Mucosa of rectum (tissue), 2 donors: Measurements from ENCODE around the gene ARRDC2.

Experiments used
- H3K27ac ChIP-seq, 2 donors: one replicate each; pipeline ENCODE4 v1.7.0; 2013; ENCODE audit warnings: inconsistent platforms in 2 of 2, low read depth in 2 of 2, low read length in 2 of 2
- H3K27me3 ChIP-seq, 2 donors: one replicate each; pipeline ENCODE4 v1.7.0; 2013; ENCODE audit warnings: low read length in 2 of 2; ENCODE audit not compliant: control insufficient read depth in 2 of 2, insufficient read depth in 2 of 2
- H3K36me3 ChIP-seq, 2 donors: one replicate each; pipeline ENCODE4 v1.7.0; 2013; ENCODE audit warnings: low read length in 2 of 2; ENCODE audit not compliant: control insufficient read depth in 2 of 2, insufficient read depth in 2 of 2
- H3K4me1 ChIP-seq, 2 donors: one replicate each; pipeline ENCODE4 v1.7.0; 2013; ENCODE audit warnings: low read length in 2 of 2, mild to moderate bottlenecking in 1 of 2; ENCODE audit not compliant: control insufficient read depth in 2 of 2, insufficient read depth in 2 of 2
- H3K4me3 ChIP-seq, 2 donors: one replicate each; pipeline ENCODE4 v1.7.0; 2013; ENCODE audit warnings: low read length in 2 of 2
- H3K9ac ChIP-seq, 2 donors: one replicate each; pipeline ENCODE4 v1.7.0; 2013; ENCODE audit warnings: low read length in 2 of 2, low read depth in 1 of 2, mild to moderate bottlenecking in 1 of 2
- H3K9me3 ChIP-seq, 2 donors: one replicate each; pipeline ENCODE4 v1.7.0; 2013; ENCODE audit warnings: low read length in 2 of 2; ENCODE audit not compliant: control insufficient read depth in 2 of 2
- donor health status: healthy.
- donor health status: Normal muscosa, but diverticular disease.

The ARRDC2 gene

DNA sequence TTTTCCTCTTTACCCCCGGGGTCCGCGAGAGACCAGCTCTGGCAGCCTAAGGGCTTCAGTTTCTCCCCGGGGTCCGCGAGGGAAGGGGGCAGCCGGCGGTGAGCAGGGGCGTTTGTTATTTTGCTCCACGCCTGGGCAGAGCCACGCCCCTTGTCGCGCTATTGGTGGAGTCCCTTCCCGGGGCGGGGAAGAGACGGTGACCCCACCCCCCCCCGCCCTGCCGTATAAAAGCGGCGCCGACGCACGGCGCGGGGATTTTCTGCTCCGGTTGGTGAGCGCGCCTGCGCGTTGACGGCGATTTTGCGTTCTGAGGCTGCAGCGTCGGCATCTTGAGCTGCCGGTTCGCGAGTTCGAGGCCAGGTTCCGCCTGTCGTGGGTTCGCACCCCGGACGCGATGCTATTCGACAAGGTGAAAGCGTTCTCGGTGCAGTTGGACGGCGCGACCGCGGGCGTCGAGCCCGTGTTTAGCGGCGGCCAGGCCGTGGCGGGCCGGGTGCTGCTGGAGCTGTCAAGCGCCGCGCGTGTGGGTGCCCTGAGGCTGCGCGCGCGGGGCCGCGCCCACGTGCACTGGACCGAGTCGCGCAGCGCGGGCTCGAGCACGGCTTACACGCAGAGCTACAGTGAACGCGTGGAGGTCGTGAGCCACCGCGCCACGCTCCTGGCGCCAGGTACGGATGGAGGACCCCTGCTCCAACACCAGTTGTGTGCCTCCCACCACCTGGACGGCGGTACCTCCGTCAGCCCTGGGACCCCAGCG, at the start of gene ARRDC2:
Gene ARRDC2 (plus strand): TSS at position 254 of the 757 bp plus-strand sequence. CDS start 141 bp downstream, at position 395.
- Histone ChIP-seq H3K4me3 (peak within 1 kb of the TSS; percentile 66 to 70), H3K36me3 (peaks cover 28 to 30% of the 10 kb centered on the region in 2 donors), H3K4me1 (peaks cover 15 to 18% of the 10 kb centered on the region in 2 donors), H3K27ac (peak within 1 kb of the TSS; percentile 74 to 79), H3K27me3 (no peaks in the 10 kb centered on the region), H3K9ac (peak within 1 kb of the TSS; percentile 61 to 65), H3K9me3 (no peaks in the 10 kb centered on the region)

DNA sequence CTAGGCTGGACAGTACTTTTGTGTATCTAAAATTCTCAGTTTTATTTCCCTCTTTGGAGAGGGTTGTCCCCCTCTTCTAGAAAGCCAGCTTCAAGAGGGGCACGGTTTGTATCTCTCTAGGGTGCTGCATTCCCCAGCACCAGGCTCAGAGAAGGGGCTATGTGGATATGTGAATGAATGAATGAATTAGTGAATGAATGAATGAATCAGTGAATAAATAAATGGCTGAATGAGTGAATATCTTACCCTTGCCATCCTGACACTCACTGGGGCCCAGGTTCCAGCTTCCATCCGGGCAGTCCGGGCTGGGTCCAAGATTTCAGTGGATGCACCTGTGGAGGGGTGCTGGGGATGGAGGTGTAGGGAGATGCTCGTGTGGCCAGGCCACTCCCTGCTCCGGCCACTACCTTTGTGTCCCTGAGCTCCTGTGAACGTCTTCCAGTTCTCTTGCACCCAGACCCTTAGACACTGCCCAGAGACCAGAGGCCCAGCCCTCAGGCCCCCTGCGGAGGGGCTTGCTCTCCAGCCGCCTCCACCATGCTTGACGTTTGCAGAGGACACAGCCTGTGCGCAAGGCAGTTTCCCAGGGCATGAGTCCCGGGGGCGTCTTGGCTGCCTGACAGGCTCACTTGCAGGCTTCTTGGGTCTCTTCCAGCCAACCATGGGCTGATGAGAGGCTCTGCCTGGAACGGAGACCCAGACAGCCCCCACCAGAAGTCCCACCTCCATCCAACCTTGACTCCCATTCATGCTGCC, 43.9 kb upstream of the ARRDC2 start:
- H3K4me1 ChIP-seq = no peaks in the 10 kb centered on the region
- H3K27ac ChIP-seq = no peak overlapping the region
- no peak overlapping the region for H3K9ac ChIP-seq
- H3K9me3 ChIP-seq = no peaks in the 10 kb centered on the region
- no peaks in the 10 kb centered on the region for H3K36me3 ChIP-seq
- H3K4me3 ChIP-seq = no peak overlapping the region
- peaks cover 18 to 19% of the 10 kb centered on the region in 2 donors for H3K27me3 ChIP-seq

DNA sequence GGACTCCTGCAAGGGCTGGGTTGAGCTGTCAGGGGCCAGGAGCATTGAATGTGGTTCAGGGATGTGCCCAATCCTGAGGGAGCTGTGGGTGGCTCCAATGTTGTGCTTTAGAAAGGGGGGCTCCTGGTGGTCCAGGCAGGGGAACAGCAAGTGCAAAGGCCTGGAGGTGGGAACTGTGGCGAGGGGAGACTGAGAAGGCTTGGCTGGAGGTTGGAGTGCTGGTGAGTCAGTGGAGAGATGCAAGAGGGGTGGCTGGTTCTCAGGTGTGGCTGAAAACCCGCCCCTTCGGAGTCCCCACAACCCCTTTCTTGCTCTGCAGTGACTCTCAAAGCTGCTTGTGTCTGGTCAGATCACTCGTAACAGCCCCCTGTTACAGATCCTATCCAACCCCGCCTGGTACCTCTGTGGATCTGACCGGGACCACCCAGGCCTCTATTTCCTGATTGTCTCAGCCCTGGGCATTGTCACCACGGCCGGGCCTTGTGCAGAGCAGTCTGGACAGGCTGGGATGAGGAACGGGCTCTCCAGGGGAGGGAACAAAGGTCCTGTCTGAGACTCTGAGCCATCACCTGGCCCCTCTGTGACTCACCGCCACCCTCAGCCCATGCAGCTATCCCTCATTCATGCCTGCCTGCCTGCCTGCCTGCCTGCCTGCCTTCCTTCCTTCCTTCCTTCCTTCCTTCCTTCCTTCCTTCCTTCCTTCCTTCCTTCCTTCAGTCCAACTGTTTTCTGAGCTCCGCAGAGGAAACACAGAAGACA, 42.4 kb upstream of the ARRDC2 start:
- H3K9ac ChIP-seq = no peak overlapping the region
- no peaks in the 10 kb centered on the region for H3K36me3 ChIP-seq
- H3K4me1 ChIP-seq = no peaks in the 10 kb centered on the region
- no peak overlapping the region for H3K27ac ChIP-seq
- H3K27me3 ChIP-seq = peaks cover 18 to 19% of the 10 kb centered on the region in 2 donors
- H3K9me3 ChIP-seq = no peaks in the 10 kb centered on the region
- H3K4me3 ChIP-seq = no peak overlapping the region

DNA sequence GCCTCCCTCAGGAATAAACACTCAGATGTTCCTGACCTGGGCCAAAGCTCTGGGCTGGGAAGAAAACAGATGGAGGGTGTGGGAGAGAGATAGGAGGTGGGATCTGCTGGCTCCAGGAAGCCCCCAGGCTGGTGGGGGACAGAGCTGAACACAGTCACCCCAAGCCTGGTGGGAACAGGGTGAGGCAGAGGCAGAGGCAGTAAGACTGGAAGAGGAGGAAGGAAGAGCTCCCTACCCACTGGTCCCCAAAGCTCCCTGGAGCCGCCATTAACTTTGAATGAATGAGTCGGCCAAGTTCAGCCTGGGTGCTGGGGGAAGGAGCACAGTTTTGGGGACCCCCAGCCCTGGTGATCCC, 41.9 kb upstream of the ARRDC2 start:
- H3K36me3 ChIP-seq = no peaks in the 10 kb centered on the region
- no peak overlapping the region for H3K27ac ChIP-seq
- H3K4me1 ChIP-seq = no peaks in the 10 kb centered on the region
- H3K4me3 ChIP-seq = no peak overlapping the region
- H3K27me3 ChIP-seq = peaks cover 18 to 19% of the 10 kb centered on the region in 2 donors
- no peaks in the 10 kb centered on the region for H3K9me3 ChIP-seq
- H3K9ac ChIP-seq = no peak overlapping the region

DNA sequence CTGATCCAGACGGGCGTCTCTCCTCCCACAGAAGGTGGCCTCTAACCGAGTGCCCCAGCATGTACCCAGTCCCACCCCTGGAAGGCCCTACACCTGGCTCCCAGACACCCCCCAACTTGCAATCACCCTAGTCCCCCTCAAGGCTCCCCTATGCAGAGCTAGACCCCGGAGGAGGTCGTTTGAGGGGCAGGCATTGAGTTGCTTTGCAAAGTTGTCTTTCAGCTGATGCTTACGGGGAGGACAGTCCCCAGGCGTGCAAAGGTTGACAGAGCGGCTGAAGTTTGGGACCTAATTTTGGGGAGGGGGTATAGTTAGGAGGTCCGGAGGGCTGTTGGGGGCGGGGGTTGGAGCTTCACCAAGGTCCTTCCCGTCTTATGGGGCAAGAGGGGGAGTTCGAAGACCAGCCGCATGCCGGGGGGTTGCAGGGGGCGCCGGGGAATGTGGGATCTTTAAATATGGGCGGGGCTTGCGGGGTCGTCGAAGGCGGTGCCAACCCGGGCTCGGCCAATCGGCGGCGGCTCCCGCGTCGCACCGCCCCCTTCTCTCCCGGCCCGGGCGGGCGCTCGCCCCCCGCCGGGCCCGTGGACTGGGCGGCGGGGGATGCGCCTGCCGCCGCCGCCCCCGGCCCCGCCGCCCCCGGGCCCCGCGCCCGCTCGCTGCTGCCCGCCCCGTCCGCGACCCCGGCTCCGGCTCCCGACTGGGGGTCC, 41.3 kb upstream of the ARRDC2 start, which contains the start of gene KCNN1:
Gene KCNN1 (plus strand): TSS at position 558 of the 707 bp plus-strand sequence. CDS start 6,782 bp downstream, outside the sequence.
- no peaks in the 10 kb centered on the region for H3K9me3 ChIP-seq
- no peak within 1 kb of the TSS for H3K4me3 ChIP-seq
- H3K36me3 ChIP-seq = no peaks in the 10 kb centered on the region
- no peaks in the 10 kb centered on the region for H3K4me1 ChIP-seq
- H3K9ac ChIP-seq = no peak within 1 kb of the TSS
- no peak within 1 kb of the TSS for H3K27ac ChIP-seq
- peaks cover 18 to 19% of the 10 kb centered on the region in 2 donors for H3K27me3 ChIP-seq

DNA sequence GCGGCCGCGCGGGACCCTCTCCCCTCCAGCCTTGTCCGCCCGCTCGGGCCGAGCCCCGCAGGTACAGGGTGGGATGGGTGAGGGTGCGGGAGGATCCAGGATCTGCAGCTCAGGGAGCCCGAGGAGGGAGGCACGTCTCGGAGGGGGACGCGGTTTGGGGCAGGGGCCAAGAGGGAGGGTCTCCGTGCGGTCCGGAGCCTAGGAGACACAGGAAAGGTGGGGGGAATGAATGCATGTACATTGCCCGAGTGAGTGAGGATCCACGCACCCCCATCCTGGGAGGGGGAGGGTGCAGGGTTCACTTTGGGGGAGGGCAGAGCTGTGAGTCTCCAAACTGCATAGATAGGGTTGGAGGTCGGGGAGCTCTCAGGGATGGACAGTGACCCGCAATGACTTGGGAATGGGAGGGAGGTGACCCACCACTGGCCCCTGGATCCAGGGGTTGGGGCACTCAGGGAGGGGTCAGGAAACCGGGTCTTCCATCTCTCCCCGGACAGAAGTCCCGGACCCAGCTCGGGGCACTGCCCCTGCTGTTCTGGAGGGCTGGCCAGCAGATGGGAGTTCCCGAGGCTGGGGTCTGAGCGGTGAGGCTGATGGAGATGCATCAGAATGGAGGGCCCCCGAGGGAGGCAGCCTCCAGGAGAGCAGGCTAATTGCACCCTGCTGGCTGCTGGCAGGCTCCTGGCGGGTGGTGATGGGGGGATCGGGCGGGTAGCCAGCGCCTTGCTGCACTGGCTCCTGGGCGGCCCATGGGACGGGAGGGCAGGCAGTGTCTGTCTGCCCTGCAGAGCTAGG, 40.5 kb upstream of the ARRDC2 start:
- H3K9ac ChIP-seq = no peak overlapping the region
- H3K27me3 ChIP-seq = peaks cover 18 to 19% of the 10 kb centered on the region in 2 donors
- no peaks in the 10 kb centered on the region for H3K9me3 ChIP-seq
- H3K4me3 ChIP-seq = no peak overlapping the region
- H3K4me1 ChIP-seq = no peaks in the 10 kb centered on the region
- no peaks in the 10 kb centered on the region for H3K36me3 ChIP-seq
- H3K27ac ChIP-seq = no peak overlapping the region

DNA sequence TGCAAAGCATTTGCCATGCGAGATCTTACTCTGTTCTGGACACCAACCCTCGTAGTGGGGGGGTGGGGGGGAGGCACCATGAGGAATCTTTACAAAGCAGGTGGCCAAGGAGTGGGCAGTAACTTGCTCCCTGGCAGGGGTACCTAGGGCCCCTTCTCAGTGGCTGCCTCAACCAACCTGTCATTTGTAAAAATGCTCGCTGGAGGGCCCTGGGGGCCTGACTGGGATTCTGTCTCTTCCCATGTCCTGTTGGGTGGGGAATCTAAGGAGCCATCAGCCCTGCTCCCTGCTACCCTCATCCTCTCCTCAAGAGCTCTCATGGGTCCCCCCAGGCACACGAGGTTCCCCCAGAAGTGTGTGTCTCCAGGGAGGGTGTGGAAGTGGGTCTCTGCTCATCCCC, 39.6 kb upstream of the ARRDC2 start:
- H3K9me3 ChIP-seq = no peaks in the 10 kb centered on the region
- H3K9ac ChIP-seq = no peak overlapping the region
- H3K4me1 ChIP-seq = no peaks in the 10 kb centered on the region
- H3K4me3 ChIP-seq = no peak overlapping the region
- H3K27ac ChIP-seq = no peak overlapping the region
- peaks cover 18 to 19% of the 10 kb centered on the region in 2 donors for H3K27me3 ChIP-seq
- no peaks in the 10 kb centered on the region for H3K36me3 ChIP-seq

DNA sequence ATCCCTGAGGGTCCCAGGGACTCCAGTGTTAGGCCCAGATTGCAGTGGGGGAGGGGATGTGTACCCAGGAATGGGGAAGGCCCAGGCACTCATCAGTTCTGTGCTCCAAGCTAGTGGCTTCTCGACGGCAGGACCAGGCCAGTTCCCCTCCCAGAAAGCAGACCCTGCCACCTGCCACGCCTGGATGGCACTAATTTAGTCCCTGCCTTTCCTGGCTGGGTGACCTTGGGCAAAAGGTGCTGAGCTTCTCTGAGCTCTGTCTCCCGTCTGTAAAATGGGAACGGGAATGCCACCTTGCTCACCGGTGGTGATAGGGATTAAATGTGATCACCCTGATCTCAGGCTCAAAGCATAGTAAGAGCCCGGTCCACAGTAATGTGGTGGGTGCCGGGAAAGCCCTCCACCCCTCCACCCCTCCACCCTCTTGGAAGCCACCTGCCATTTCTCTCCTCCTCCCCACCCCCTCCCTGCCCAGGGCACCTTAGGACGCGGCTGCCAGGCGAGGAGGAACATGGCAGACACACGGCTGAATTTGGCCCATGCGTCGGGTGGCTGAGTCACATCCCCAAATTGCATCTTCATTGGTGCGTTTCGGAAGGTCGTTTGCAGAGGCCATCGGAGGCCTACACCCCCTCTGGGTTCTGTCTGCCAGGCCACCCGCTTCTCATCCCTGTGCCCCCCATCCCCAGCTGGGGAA, 38.7 kb upstream of the ARRDC2 start:
- Histone ChIP-seq H3K9me3 (no peaks in the 10 kb centered on the region), H3K9ac (no peak overlapping the region), H3K4me1 (no peaks in the 10 kb centered on the region), H3K27me3 (peaks cover 15 to 19% of the 10 kb centered on the region in 2 donors), H3K4me3 (no peak overlapping the region), H3K27ac (no peak overlapping the region), H3K36me3 (no peaks in the 10 kb centered on the region)

DNA sequence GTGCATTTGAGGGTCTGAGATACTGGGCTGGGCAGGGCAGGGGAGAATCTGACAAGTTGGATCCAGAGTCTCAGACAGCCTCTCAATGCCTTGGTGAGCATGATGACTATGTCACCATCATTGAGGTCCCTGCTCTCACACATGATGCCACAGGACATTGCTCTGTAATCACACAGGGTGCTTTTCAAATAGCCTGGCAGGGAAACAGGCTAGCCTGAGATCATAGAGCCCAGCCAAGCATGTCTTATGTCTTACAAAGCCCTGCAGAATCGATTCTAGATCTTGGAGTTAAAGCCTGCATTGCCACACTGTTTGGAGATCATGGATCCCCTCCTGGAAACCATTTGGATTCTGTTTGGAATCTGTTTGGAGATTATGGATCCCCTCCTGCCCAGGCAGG, 35.7 kb upstream of the ARRDC2 start:
- Histone ChIP-seq H3K27me3 (peaks cover 5 to 7% of the 10 kb centered on the region in 2 donors), H3K4me1 (no peaks in the 10 kb centered on the region)

More for the DNA sequence above, 35.7 kb upstream of the ARRDC2 start:
- Histone ChIP-seq H3K36me3 (no peaks in the 10 kb centered on the region), H3K9ac (no peak overlapping the region), H3K9me3 (no peaks in the 10 kb centered on the region), H3K4me3 (no peak overlapping the region), H3K27ac (no peak overlapping the region)
